ENCODE measurements around the gene SCN4B. TPM values are rescaled to one million over a fixed set of nuclear protein-coding genes. Genes with fewer than 3 reads are reported as not detected.

Gene SCN4B
- total and polyA plus RNA-seq, 8 donors: 2.2 to 10.1 (median 7.5) TPM

- H3K4me3 ChIP-seq: no peak overlapping the region
- ATAC-seq (peak; percentile 19), DNase-seq (no peak)
- intact Hi-C loops (cut with DNase I): no loop called here
- no peak overlapping the region for H3K27ac ChIP-seq
- no peak for TF ChIP-seq CTCF (IDR thresholded peaks at IDR 0.05)
- peaks cover 0 to 2% of the 10 kb centered on the region in 2 donors for H3K9me3 ChIP-seq
- H3K36me3 ChIP-seq: no peaks in the 10 kb centered on the region
- peaks cover 0 to 4% of the 10 kb centered on the region in 2 donors for H3K27me3 ChIP-seq
- no peaks in the 10 kb centered on the region for H3K4me1 ChIP-seq
These were observed 59.6 kb downstream of the SCN4B start for GRCh38 chr11:118092907-118093571.

- Histone ChIP-seq H3K4me3 (no peak overlapping the region), H3K36me3 (no peaks in the 10 kb centered on the region), H3K9me3 (peaks cover 0 to 16% of the 10 kb centered on the region in 2 donors), H3K27me3 (no peaks in the 10 kb centered on the region), H3K27ac (no peak overlapping the region), H3K4me1 (no peaks in the 10 kb centered on the region)
- no peak for TF ChIP-seq CTCF (IDR thresholded peaks at IDR 0.05)
- no peak for DNase-seq
- ATAC-seq: no peak
- intact Hi-C loops (cut with DNase I): no loop called here
These were observed 60.9 kb downstream of the SCN4B start for GRCh38 chr11:118091690-118092089.

GRCh38 chr11:118090545-118091162 is 62.0 kb downstream of the SCN4B start:
- TF ChIP-seq CTCF (IDR thresholded peaks at IDR 0.05): no peak
- Histone ChIP-seq H3K9me3 (peaks cover 0 to 17% of the 10 kb centered on the region in 2 donors), H3K4me1 (no peaks in the 10 kb centered on the region), H3K36me3 (no peaks in the 10 kb centered on the region), H3K27me3 (no peaks in the 10 kb centered on the region), H3K27ac (no peak overlapping the region), H3K4me3 (no peak overlapping the region)
- DNase-seq: no peak
- ATAC-seq: no peak
- intact Hi-C loops (cut with DNase I): no loop called here

- no peak for TF ChIP-seq CTCF (IDR thresholded peaks at IDR 0.05)
- Histone ChIP-seq H3K4me3 (no peak overlapping the region), H3K27ac (peak overlapping the region in 1 of 2 donors; percentile 7), H3K4me1 (peaks cover 0 to 15% of the 10 kb centered on the region in 2 donors), H3K36me3 (no peaks in the 10 kb centered on the region), H3K27me3 (no peaks in the 10 kb centered on the region), H3K9me3 (peaks cover 0 to 17% of the 10 kb centered on the region in 2 donors)
- DNase-seq (peak in 1 of 4 donors; percentile 44), ATAC-seq (peak; percentile 49)
- intact Hi-C loops (cut with DNase I): no loop called here
These were observed 64.1 kb downstream of the SCN4B start for GRCh38 chr11:118088531-118088930.

- DNase-seq (no peak), ATAC-seq (no peak)
- no peak for TF ChIP-seq CTCF (IDR thresholded peaks at IDR 0.05)
- H3K4me3 ChIP-seq: no peak overlapping the region
- H3K9me3 ChIP-seq: peaks cover 0 to 17% of the 10 kb centered on the region in 2 donors
- H3K36me3 ChIP-seq: no peaks in the 10 kb centered on the region
- intact Hi-C loops (cut with DNase I): no loop called here
- H3K4me1 ChIP-seq: peaks cover 0 to 15% of the 10 kb centered on the region in 2 donors
- no peaks in the 10 kb centered on the region for H3K27me3 ChIP-seq
- peak overlapping the region in 1 of 2 donors; percentile 7 for H3K27ac ChIP-seq
These were observed 64.7 kb downstream of the SCN4B start for GRCh38 chr11:118087931-118088330.
